Heart right ventricle (tissue), 16 donors: ENCODE results near the gene MIA2. TPM values are rescaled to one million over a fixed set of nuclear protein-coding genes. Genes with fewer than 3 reads are reported as not detected.

Experiments used
- ATAC-seq, 8 donors: fragments of 200-7000 bp; cut with Tn5 transposase; one replicate each; pipeline ENCODE4 v1.9.1; 2020; ENCODE audit warnings: mild to moderate bottlenecking in 8 of 8, moderate library complexity in 8 of 8, moderate number of reproducible peaks in 1 of 8
- DNase-seq, 2 donors: peaks; one replicate each; pipeline ENCODE4 v3.0.0-alpha.2; 2020
- H3K27ac ChIP-seq, 10 donors: fragments of 200-600 bp; sonication (generic) in 2 of 10; one replicate each; pipeline versions ENCODE4 v1.5.0 to v1.8.0; 2020 to 2022; ENCODE audit warnings: mild to moderate bottlenecking in 3 of 10
- H3K27me3 ChIP-seq, 7 donors: fragments of 200-600 bp; one replicate each; pipeline ENCODE4 v1.8.0; 2021 to 2022; ENCODE audit warnings: mild to moderate bottlenecking in 2 of 7
- H3K36me3 ChIP-seq, 9 donors: fragments of 200-600 bp; sonication (generic) in 1 of 9; one replicate each; pipeline versions ENCODE4 v1.5.0 to v1.8.0; 2020 to 2022; ENCODE audit warnings: mild to moderate bottlenecking in 2 of 9
- H3K4me1 ChIP-seq, 9 donors: fragments of 200-600 bp; sonication (generic) in 1 of 9; one replicate each; pipeline versions ENCODE4 v1.5.0 to v1.8.0; 2020 to 2022; ENCODE audit warnings: mild to moderate bottlenecking in 4 of 9
- H3K4me3 ChIP-seq, 10 donors: fragments of 200-600 bp; sonication (generic) in 2 of 10; one replicate each; pipeline versions ENCODE4 v1.5.0 to v1.8.0; 2020 to 2022; ENCODE audit warnings: mild to moderate bottlenecking in 7 of 10, moderate library complexity in 2 of 10
- H3K9me3 ChIP-seq, 11 donors: fragments of 200-600 bp in 10 of 11; sonication (generic) in 2 of 11; one replicate each; pipeline versions ENCODE4 v1.5.0 to v1.8.0; 2013 to 2022; ENCODE audit warnings: mild to moderate bottlenecking in 2 of 11, control low read depth in 1 of 11, moderate library complexity in 1 of 11
- WGBS, 2 donors: extraction: QIAGEN DNeasy Blood & Tissue Kit; methylation state at CpG; one replicate each; pipeline ENCODE4 v1.1.7; 2013; ENCODE audit warnings: inconsistent platforms in 1 of 2; 5-methylcytosine and 5-hydroxymethylcytosine counted together
- intact Hi-C, 10 donors: fragments of 100-400 bp; cut with DNase I; formaldehyde crosslinking; loops; one replicate each; pipeline versions ENCODE4 v1.11.1 to v1.14.2; 2022
- polyA plus RNA-seq, 2 donors: library from polyadenylated mRNA; stranded (reverse); fragments of 200-250 nt; gene quantifications; one replicate each; pipeline ENCODE4 v1.2.3, GENCODE V29; 2013
- total RNA-seq, 10 donors: library from RNA; stranded (reverse); fragmentation: NEBNext Ultra II Directional in 3 of 10; extraction: Animal tissue kit (Norgen Biotek cat#: 25700) in 3 of 10; gene quantifications; one replicate each; pipeline versions ENCODE4 v1.2.1 to v1.2.4, GENCODE V29; 2021 to 2023
- TF ChIP-seq, protein P1 (sequence below), 9 donors: fragments of 200-600 bp; sonication (generic) in 2 of 9; IDR thresholded peaks; one replicate each; pipeline versions ENCODE4 v1.5.0 to v1.8.0; 2021 to 2022; ENCODE audit warnings: antibody characterized with exemption in 9 of 9, mild to moderate bottlenecking in 5 of 9, moderate library complexity in 1 of 9
- donor health status: Arrhythmogenic right ventricular cardiomyopathy.
- donor health status: ischemic (EF 13 %, LVEDD 7.1; RV severe dilation, severe dysfunction).
- donor health status: healthy with polysubstance abuse.
- donor health status: DM: no; HTN: yes; CAD: no.
- donor health status: DM: no; HTN: no; CAD: no.
- donor health status: ischemic (EF 25% LVEDD 6.9; RV normal size, moderate dysfunction).
- donor health status: ischemic (EF 25% LVEDD 5.7; RV mildly dilated, moderate dysfunction).
- donor health status: healthy.
- donor health status: DM: yes; HTN: yes; CAD: no.
- donor health status: Ischemic cardiomyopathy.
- donor health status: ischemic (EF 35%, LVEDD 5.7; RV mildly dilated, moderate dysfunction).
- donor health status: nonischemic (EF 11% LVEDD 7.7; RV severe dilation, severe dysfunction).
- donor health status: DM: yes; HTN: yes; CAD: no.
- donor health status: PGD.
- donor health status: ischemic (EF 29% LVEDD 5.4; RV normal size, mild dysfunction).
- donor health status: nonischemic (EF 23%, LVEDD 6.1; RV moderate dilation, normal function).

The MIA2 gene
- total and polyA plus RNA-seq, 12 donors: 8.0 to 34.6 (median 22.3) TPM

DNA sequence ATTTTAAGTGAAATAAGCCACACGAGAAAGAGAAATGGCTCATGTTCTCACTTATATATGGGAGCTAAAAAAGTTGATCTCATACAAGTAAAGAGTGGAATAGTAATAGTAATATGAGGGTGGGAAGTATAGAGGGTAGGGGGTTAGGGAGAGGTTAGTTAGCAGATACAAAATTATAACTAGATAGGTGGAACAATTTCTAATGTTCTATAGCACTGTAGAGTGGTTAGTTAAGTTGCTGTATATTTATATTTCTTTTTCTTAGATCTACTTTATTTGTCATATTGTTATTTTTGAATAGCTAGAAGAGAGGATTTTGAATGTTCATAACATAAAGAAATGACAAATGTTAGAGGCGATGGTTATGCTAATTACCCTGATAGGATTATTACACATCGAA is 74.1 kb downstream of the MIA2 start:
- Histone ChIP-seq H3K27me3 (no peaks in the 10 kb centered on the region), H3K9me3 (no peaks in the 10 kb centered on the region), H3K36me3 (peaks cover 0 to 90% (median 5%) of the 10 kb centered on the region in 9 donors), H3K4me1 (peaks cover 0 to 16% (median 6%) of the 10 kb centered on the region in 9 donors), H3K4me3 (no peak overlapping the region), H3K27ac (no peak overlapping the region)
- DNase-seq: no peak
- intact Hi-C loops: no loop called here
- TF ChIP-seq, protein P1, sequence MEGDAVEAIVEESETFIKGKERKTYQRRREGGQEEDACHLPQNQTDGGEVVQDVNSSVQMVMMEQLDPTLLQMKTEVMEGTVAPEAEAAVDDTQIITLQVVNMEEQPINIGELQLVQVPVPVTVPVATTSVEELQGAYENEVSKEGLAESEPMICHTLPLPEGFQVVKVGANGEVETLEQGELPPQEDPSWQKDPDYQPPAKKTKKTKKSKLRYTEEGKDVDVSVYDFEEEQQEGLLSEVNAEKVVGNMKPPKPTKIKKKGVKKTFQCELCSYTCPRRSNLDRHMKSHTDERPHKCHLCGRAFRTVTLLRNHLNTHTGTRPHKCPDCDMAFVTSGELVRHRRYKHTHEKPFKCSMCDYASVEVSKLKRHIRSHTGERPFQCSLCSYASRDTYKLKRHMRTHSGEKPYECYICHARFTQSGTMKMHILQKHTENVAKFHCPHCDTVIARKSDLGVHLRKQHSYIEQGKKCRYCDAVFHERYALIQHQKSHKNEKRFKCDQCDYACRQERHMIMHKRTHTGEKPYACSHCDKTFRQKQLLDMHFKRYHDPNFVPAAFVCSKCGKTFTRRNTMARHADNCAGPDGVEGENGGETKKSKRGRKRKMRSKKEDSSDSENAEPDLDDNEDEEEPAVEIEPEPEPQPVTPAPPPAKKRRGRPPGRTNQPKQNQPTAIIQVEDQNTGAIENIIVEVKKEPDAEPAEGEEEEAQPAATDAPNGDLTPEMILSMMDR (IDR thresholded peaks at IDR 0.05): no peak
- 95 to 97% methylated on average over 3 of the region's 3 CpGs for WGBS, 2 donors
- ATAC-seq: no peak

DNA sequence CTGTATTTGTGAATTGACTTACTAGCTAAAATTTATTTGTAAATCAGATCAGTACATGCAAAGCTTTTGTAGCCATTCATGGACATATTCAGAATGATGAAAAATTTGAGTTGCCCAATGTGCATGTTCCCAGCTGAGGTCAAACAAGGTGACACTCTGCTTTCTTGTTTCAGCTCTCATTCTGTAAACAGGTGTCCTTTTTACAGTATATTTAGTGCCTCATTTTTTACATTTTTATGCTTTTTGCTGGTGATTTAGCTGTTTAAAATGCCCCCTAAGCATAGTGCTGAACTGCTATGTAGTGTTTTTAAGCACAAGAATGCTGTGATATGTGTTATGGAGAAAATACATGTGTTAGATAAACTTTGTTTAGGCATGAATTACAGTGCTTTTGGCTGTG is 76.3 kb downstream of the MIA2 start:
- Histone ChIP-seq H3K9me3 (no peaks in the 10 kb centered on the region), H3K4me1 (peaks cover 0 to 6% (median 0%) of the 10 kb centered on the region in 9 donors), H3K4me3 (no peak overlapping the region), H3K27ac (no peak overlapping the region), H3K36me3 (peaks cover 0 to 87% (median 5%) of the 10 kb centered on the region in 9 donors), H3K27me3 (no peaks in the 10 kb centered on the region)
- no peak for DNase-seq
- ATAC-seq: no peak
- intact Hi-C loops: no loop called here
- TF ChIP-seq, protein P1 (IDR thresholded peaks at IDR 0.05): no peak

DNA sequence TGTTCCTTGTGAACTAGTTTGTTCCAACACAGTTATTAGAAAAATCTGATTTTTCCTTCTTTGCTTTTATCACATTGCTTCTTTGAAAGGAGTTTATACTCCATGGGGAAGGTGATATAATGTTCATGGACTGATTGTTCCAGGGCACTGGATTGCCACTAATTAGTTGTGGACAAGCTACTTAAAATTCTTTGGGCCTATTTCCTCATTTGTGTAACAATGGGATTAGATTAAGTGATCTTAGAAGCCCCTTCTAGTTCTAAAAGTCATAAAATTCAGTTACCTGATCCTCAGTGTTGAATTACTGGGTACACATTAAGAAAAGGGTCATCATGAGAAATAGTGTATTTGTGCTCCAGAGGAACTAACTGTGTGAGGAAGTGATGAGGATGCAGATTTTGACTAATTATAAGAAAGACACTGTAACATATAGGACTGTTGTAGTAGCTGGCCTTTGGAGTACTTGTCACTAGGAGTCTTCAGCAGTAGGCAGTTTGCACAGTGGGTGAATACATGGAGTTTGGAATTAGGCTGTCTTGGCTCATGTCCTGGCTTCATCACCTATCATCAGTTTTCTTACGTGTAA is 82.2 kb downstream of the MIA2 start:
- no peaks in the 10 kb centered on the region for H3K4me1 ChIP-seq
- no peaks in the 10 kb centered on the region for H3K27me3 ChIP-seq
- WGBS, 2 donors: 50 to 65% methylated on average over 1 of the region's 1 CpG
- H3K4me3 ChIP-seq: no peak overlapping the region
- ATAC-seq (no peak), DNase-seq (no peak)
- peaks cover 0 to 93% (median 8%) of the 10 kb centered on the region in 9 donors for H3K36me3 ChIP-seq
- no peaks in the 10 kb centered on the region for H3K9me3 ChIP-seq
- TF ChIP-seq, protein P1 (IDR thresholded peaks at IDR 0.05): no peak
- H3K27ac ChIP-seq: no peak overlapping the region
- intact Hi-C loops: no loop called here

DNA sequence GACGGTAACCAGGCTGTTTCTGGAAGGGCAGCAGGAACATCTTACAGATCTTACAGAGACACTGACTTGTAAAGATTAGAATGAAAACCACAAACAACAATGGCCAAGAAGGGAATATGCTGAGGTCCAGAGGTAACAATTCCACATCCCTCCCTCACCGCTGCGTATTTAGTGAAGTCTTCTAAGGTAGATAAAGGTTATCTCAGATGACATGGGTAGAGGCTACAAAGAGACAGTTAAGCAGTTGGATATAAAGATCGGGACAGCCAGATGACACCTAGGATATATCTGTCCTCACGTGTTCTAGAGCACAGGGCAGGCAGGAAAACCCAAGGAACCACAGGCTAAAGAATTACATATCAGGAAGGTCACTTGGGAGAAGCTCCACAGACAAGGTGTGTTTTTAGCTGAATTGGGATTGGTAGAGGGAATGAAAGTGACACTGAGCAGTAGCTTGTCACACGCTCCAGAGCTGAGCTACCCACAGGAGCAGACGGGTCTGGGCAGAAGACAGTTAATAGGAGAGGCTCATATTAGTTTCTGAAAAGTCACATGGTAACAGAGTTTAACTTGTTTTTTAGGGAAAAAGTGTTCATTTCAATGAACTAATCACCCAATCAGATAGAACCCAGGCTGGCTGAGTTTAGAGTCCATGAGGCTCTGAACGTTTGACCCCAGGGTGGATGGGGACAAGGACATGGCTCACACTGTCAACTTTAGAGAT is 83.3 kb downstream of the MIA2 start:
- Histone ChIP-seq H3K36me3 (peaks cover 0 to 95% (median 10%) of the 10 kb centered on the region in 9 donors), H3K27ac (no peak overlapping the region), H3K9me3 (no peaks in the 10 kb centered on the region), H3K27me3 (no peaks in the 10 kb centered on the region), H3K4me1 (no peaks in the 10 kb centered on the region), H3K4me3 (no peak overlapping the region)
- TF ChIP-seq, protein P1 (IDR thresholded peaks at IDR 0.05): no peak
- no peak for DNase-seq
- ATAC-seq: no peak
- 93 to 94% methylated on average over 8 of the region's 8 CpGs for WGBS, 2 donors
- intact Hi-C loops: no loop called here
